Smooth muscle cell (in vitro differentiated cells): ENCODE data around the gene PCNX4. TPM values are rescaled to one million over a fixed set of nuclear protein-coding genes. Genes with fewer than 3 reads are reported as not detected.

ENCODE experiments used
- DNase-seq: peaks from one replicate; lab custom pipeline; 2025; ENCODE audit not compliant: unreplicated experiment; lab: John Stamatoyannopoulos, UW
- H2AFZ ChIP-seq: fragments of 200-600 bp; sonication (generic); 2 replicates; pipeline ENCODE4 v1.6.0; 2016; ENCODE audit warnings: antibody characterized with exemption, low read depth, mild to moderate bottlenecking
- H3F3A ChIP-seq: fragments of 200-600 bp; sonication (generic); 2 replicates; pipeline ENCODE4 v1.6.0; 2017; ENCODE audit warnings: antibody characterized with exemption, low read depth
- H3K27ac ChIP-seq: fragments of 200-600 bp; sonication (generic); 2 replicates; pipeline ENCODE4 v1.5.1; 2016; ENCODE audit warnings: low read depth, mild to moderate bottlenecking
- H3K27me3 ChIP-seq: fragments of 200-600 bp; sonication (generic); 2 replicates; pipeline ENCODE4 v1.6.1; 2016; ENCODE audit warnings: low read depth, mild to moderate bottlenecking
- H3K36me3 ChIP-seq: fragments of 200-600 bp; sonication (generic); 2 replicates; pipeline ENCODE4 v1.5.1; 2016; ENCODE audit warnings: low read depth
- H3K4me1 ChIP-seq: fragments of 200-600 bp; sonication (generic); 2 replicates; pipeline ENCODE4 v1.5.1; 2016; ENCODE audit warnings: low read depth
- H3K4me2 ChIP-seq: fragments of 200-600 bp; sonication (generic); 2 replicates; pipeline ENCODE4 v1.6.0; 2016; ENCODE audit warnings: mild to moderate bottlenecking
- H3K4me3 ChIP-seq: fragments of 200-600 bp; sonication (generic); 2 replicates; pipeline ENCODE4 v1.5.1; 2016; ENCODE audit warnings: mild to moderate bottlenecking
- H3K79me2 ChIP-seq: fragments of 200-600 bp; sonication (generic); 2 replicates; pipeline ENCODE4 v1.6.0; 2016; ENCODE audit warnings: low read depth, mild to moderate bottlenecking
- H3K9ac ChIP-seq: fragments of 200-600 bp; sonication (generic); 2 replicates; pipeline ENCODE4 v1.6.0; 2016; ENCODE audit warnings: low read depth
- H3K9me3 ChIP-seq: fragments of 200-600 bp; sonication (generic); replicated peaks from 2 replicates; pipeline ENCODE4 v1.5.1; 2016; ENCODE audit warnings: low read depth
- H4K20me1 ChIP-seq: fragments of 200-600 bp; sonication (generic); 2 replicates; pipeline ENCODE4 v1.6.0; 2016; ENCODE audit warnings: low read depth
- WGBS: methylation state at CpG from one replicate; pipeline ENCODE4 v1.1.7; 2016; ENCODE audit warnings: low lambda C conversion rate; 5-methylcytosine and 5-hydroxymethylcytosine counted together
- polyA plus RNA-seq: library from polyadenylated mRNA; unstranded; fragments of >200 nt; fragmentation: Nextera tagmentation; extraction: Ambion mirVana; gene quantifications from 2 replicates; pipeline ENCODE4 v1.2.1, GENCODE V29; 2016
- total RNA-seq: library from RNA; depleted of rRNA; stranded (reverse); fragments of >200 nt; gene quantifications from 2 replicates; pipeline ENCODE4 v1.2.3, GENCODE V29; 2014
- TF ChIP-seq, protein P1 (sequence below): fragments of 200-600 bp; sonication (generic); IDR thresholded peaks from 2 replicates; pipeline ENCODE4 v1.5.1; 2017; ENCODE audit warnings: borderline replicate concordance, mild to moderate bottlenecking, antibody characterized with exemption; ENCODE audit not compliant: insufficient read depth, poor library complexity, severe bottlenecking

PCNX4 gene
- total and polyA plus RNA-seq, 2 experiments from 2014 or later = 28.2 to 93.9 TPM

DNA sequence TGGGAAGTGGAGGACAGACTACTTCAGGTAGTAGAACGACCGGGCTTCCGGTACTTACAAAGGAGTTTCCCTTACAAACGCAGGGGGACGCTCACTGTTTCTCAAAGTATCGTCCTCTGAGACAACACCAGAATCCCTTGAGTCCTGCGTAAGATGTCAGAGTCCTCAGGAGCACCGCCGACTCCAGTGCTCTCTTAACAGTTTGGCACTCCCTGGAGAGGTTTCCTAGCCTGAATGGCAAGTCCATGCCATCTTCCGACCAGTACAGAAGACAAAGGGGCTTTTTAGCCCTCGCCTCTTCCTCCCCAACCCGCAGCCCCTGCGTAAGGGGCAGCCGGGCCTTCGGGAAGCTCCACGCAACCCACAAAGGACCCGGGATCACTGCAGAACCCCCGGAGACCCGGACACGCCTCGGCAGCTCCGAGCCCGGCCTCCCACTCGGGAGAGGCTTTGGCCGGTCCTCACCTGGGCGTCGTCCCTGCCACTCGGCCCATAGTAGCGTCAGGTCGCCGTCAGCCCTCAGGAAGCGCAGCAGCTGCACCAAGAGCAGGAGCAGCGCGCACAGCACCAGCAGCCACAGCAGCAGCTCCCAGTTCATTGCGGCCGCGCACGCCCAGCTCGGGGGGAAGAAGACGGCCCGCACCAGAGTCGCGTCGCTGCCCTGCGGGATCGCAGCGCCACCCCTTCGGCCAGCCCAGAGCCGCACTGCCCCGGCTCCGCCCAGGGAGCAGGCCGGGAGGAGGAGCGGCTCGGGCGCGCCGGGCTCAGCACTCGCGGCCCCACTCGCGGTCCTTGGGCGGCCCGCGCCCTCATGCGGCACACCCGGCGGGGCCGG is 73.2 kb downstream of the PCNX4 start, which contains the start of gene DHRS7:
TSS of gene DHRS7 (minus strand) at position 687 of the 835 bp plus-strand sequence. CDS start at position 598, 89 bp downstream.
- Histone ChIP-seq H3K4me1 (peaks cover 14% of the 10 kb centered on the region), H3K9me3 (no peaks in the 10 kb centered on the region), H3K9ac (peak within 1 kb of the TSS; percentile 73), H3F3A (no peaks in the 10 kb centered on the region), H3K36me3 (no peaks in the 10 kb centered on the region), H3K27me3 (no peaks in the 10 kb centered on the region), H3K27ac (peak within 1 kb of the TSS; percentile 60), H3K4me2 (peak within 1 kb of the TSS; percentile 91), H4K20me1 (peaks cover 5% of the 10 kb centered on the region), H2AFZ (peak within 1 kb of the TSS; percentile 23), H3K79me2 (peaks cover 31% of the 10 kb centered on the region), H3K4me3 (peak within 1 kb of the TSS; percentile 90)
- peak; percentile 59 for DNase-seq
- WGBS = 1% methylated on average over 67 of the region's 68 CpGs
- TF ChIP-seq, protein P1, sequence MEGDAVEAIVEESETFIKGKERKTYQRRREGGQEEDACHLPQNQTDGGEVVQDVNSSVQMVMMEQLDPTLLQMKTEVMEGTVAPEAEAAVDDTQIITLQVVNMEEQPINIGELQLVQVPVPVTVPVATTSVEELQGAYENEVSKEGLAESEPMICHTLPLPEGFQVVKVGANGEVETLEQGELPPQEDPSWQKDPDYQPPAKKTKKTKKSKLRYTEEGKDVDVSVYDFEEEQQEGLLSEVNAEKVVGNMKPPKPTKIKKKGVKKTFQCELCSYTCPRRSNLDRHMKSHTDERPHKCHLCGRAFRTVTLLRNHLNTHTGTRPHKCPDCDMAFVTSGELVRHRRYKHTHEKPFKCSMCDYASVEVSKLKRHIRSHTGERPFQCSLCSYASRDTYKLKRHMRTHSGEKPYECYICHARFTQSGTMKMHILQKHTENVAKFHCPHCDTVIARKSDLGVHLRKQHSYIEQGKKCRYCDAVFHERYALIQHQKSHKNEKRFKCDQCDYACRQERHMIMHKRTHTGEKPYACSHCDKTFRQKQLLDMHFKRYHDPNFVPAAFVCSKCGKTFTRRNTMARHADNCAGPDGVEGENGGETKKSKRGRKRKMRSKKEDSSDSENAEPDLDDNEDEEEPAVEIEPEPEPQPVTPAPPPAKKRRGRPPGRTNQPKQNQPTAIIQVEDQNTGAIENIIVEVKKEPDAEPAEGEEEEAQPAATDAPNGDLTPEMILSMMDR = peak; percentile 37

DNA sequence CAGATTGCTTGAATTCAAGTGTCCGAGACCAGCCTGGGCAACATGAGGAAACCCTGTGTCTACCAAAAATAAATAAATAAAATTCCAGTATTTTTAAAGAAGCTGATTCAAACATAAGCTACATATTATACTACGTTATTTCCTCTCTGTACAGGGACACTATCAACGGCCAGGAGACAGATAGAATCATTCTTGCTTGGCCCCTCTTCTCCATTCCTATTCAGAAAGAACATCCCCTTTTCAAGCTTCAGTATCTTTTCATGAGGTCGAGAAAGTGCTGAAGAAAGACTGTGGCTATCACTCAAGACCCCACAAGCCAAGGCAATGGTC is 73.8 kb downstream of the PCNX4 start:
- 25% methylated on average over 4 of the region's 4 CpGs for WGBS
- TF ChIP-seq, protein P1 = no peak

DNA sequence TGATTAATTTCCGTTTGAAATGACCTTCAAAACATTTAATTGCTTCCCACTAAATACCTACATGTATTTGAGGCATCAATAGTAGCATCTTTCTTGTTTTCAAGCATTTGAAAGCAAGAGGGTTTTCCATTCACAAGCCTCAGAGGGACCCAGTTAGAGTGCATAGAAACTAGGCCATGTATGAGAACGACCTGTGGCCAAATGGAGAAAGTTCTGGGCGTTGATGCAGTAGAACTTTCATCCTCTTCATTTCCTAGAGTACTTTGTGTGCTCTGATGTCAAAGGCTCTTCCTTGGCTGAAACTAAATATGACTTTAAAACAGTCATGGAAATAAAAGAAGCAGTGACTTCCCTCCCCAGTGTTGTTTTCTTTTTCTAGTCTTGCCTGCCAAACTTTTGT is 74.4 kb downstream of the PCNX4 start:
- Histone ChIP-seq H3K4me1 (peaks cover 14% of the 10 kb centered on the region), H2AFZ (no peak overlapping the region), H4K20me1 (peaks cover 5% of the 10 kb centered on the region), H3K79me2 (peaks cover 27% of the 10 kb centered on the region), H3K4me3 (no peak overlapping the region), H3K9ac (no peak overlapping the region), H3K27me3 (no peaks in the 10 kb centered on the region), H3K9me3 (no peaks in the 10 kb centered on the region), H3K4me2 (no peak overlapping the region), H3K36me3 (no peaks in the 10 kb centered on the region), H3K27ac (no peak overlapping the region), H3F3A (no peaks in the 10 kb centered on the region)
- TF ChIP-seq, protein P1 = no peak
- 71% methylated on average over 3 of the region's 3 CpGs for WGBS
- DNase-seq = no peak

More for the DNA sequence above, 73.8 kb downstream of the PCNX4 start:
- Histone ChIP-seq H3F3A (no peaks in the 10 kb centered on the region), H3K9ac (peak overlapping the region; percentile 73), H3K27ac (no peak overlapping the region), H3K9me3 (no peaks in the 10 kb centered on the region), H3K4me1 (peaks cover 14% of the 10 kb centered on the region), H3K36me3 (no peaks in the 10 kb centered on the region), H3K79me2 (peaks cover 30% of the 10 kb centered on the region), H4K20me1 (peaks cover 5% of the 10 kb centered on the region), H3K4me2 (peak overlapping the region; percentile 91), H3K27me3 (no peaks in the 10 kb centered on the region), H3K4me3 (peak overlapping the region; percentile 90), H2AFZ (peak overlapping the region; percentile 4)
- DNase-seq = no peak

DNA sequence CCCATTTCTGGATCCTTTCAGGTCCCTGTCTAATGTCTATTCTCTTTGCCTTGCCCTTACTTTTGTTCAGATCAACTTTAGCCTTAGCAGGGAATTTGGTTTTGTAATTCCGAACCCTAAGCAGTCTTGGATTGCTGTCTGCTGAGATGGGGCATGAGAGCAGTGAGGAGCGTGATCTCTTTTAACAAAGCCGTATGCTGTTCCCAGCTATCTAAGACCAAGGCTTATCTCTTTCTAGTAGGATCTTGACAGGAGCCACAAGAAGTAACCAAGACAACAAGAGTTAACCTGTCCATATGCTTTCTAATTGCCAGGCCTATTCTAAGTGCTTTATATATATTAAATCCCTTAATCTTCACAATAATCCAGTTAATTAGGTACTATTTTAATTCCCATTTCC is 78.0 kb downstream of the PCNX4 start:
- 93% methylated on average over 3 of the region's 3 CpGs for WGBS

More for the DNA sequence above, 78.0 kb downstream of the PCNX4 start:
- no peaks in the 10 kb centered on the region for H4K20me1 ChIP-seq
- H3K4me1 ChIP-seq = peaks cover 3% of the 10 kb centered on the region
- H2AFZ ChIP-seq = no peak overlapping the region
- TF ChIP-seq, protein P1 = no peak
- DNase-seq = no peak
- H3K4me3 ChIP-seq = no peak overlapping the region
- H3K36me3 ChIP-seq = no peaks in the 10 kb centered on the region
- H3K9me3 ChIP-seq = no peaks in the 10 kb centered on the region
- no peaks in the 10 kb centered on the region for H3K79me2 ChIP-seq
- no peaks in the 10 kb centered on the region for H3F3A ChIP-seq
- H3K27me3 ChIP-seq = no peaks in the 10 kb centered on the region
- no peak overlapping the region for H3K4me2 ChIP-seq
- H3K9ac ChIP-seq = no peak overlapping the region
- H3K27ac ChIP-seq = no peak overlapping the region
